HEK293 (cell line): ENCODE results near the gene PLEKHO2.

Source experiments
- CTCF ChIA-PET: fragments of 350-600 bp; formaldehyde crosslinking; extraction: SDS; loops from one replicate; lab custom pipeline; 2021; ENCODE audit warnings: antibody characterized with exemption; lab: Yijun Ruan, JAX
- POLR2A ChIA-PET: fragments of 300-600 bp; formaldehyde crosslinking; extraction: SDS; loops from one replicate; lab custom pipeline; 2020; ENCODE audit warnings: antibody characterized with exemption, inconsistent platforms; lab: Yijun Ruan, JAX
- H3K27ac ChIP-seq: fragments of 200-500 bp; sonication (Bioruptor generic); 2 replicates; pipeline ENCODE4 v1.5.1; 2014; ENCODE audit warnings: low read depth, low read length, control low read depth, inconsistent platforms; ENCODE audit errors: extremely low read depth
- H3K36me3 ChIP-seq, 2 experiments: fragments of 200-500 bp in 1 of 2; sonication (Bioruptor generic) in 1 of 2; 1 replicate in 1 of 2; 2 replicates in 1 of 2; pipeline ENCODE4 v1.5.1; 2014 to 2017; ENCODE audit warnings: inconsistent platforms in 2 of 2, low read length in 2 of 2; ENCODE audit not compliant: control insufficient read depth in 2 of 2, insufficient read depth in 1 of 2
- H3K4me1 ChIP-seq: fragments of 200-500 bp; sonication (Bioruptor generic); 2 replicates; pipeline ENCODE4 v1.5.1; 2014; ENCODE audit warnings: mild to moderate bottlenecking, low read length, inconsistent platforms; ENCODE audit not compliant: control insufficient read depth, insufficient read depth
- H3K4me3 ChIP-seq: 2 replicates; pipeline ENCODE4 v1.5.1; 2011; ENCODE audit warnings: low read depth, mild to moderate bottlenecking, control low read depth, low read length, moderate library complexity
- H3K9me3 ChIP-seq: fragments of 200-500 bp; sonication (Bioruptor generic); 2 replicates; pipeline ENCODE4 v1.5.1; 2014; ENCODE audit warnings: low read depth, low read length, inconsistent platforms; ENCODE audit not compliant: control insufficient read depth, insufficient read depth
- GLI4 ChIP-seq: fragments of 450-650 bp; formaldehyde crosslinking; IDR thresholded peaks from 2 replicates; pipeline ENCODE4 v1.5.1; 2016; ENCODE audit warnings: missing biosample characterization, missing genetic modification characterization
- HOXC10 ChIP-seq: sonication (generic); formaldehyde crosslinking; IDR thresholded peaks from 2 replicates; pipeline ENCODE4 v1.8.1; 2023; ENCODE audit warnings: mild to moderate bottlenecking, missing genetic modification reagents
- SCRT1 ChIP-seq: fragments of 450-650 bp; formaldehyde crosslinking; IDR thresholded peaks from 2 replicates; pipeline ENCODE4 v1.5.1; 2016; ENCODE audit warnings: missing biosample characterization, missing genetic modification characterization, borderline replicate concordance
- SCRT2 ChIP-seq: fragments of 450-650 bp; formaldehyde crosslinking; IDR thresholded peaks from 2 replicates; pipeline ENCODE4 v1.5.1; 2016; ENCODE audit warnings: missing biosample characterization, missing genetic modification characterization
- SP3 ChIP-seq: fragments of 450-650 bp; formaldehyde crosslinking; IDR thresholded peaks from 2 replicates; pipeline ENCODE4 v1.5.1; 2016; ENCODE audit warnings: missing biosample characterization, missing genetic modification characterization
- ZNF157 ChIP-seq: fragments of 450-650 bp; formaldehyde crosslinking; IDR thresholded peaks from 2 replicates; pipeline ENCODE4 v1.5.1; 2016; ENCODE audit warnings: missing biosample characterization, missing genetic modification characterization
- ZNF174 ChIP-seq: fragments of 450-650 bp; formaldehyde crosslinking; IDR thresholded peaks from 2 replicates; pipeline ENCODE4 v1.5.0; 2017; ENCODE audit warnings: missing biosample characterization, mild to moderate bottlenecking, missing genetic modification characterization
- ZNF404 ChIP-seq: fragments of 450-650 bp; formaldehyde crosslinking; IDR thresholded peaks from 2 replicates; pipeline ENCODE4 v1.5.1; 2017; ENCODE audit warnings: missing biosample characterization, missing genetic modification characterization
- ZNF707 ChIP-seq: fragments of 450-650 bp; formaldehyde crosslinking; IDR thresholded peaks from 2 replicates; pipeline ENCODE4 v1.5.1; 2016; ENCODE audit warnings: missing biosample characterization, missing genetic modification characterization
- ZNF791 ChIP-seq: fragments of 450-650 bp; formaldehyde crosslinking; IDR thresholded peaks from 2 replicates; pipeline ENCODE4 v1.5.1; 2016; ENCODE audit warnings: missing biosample characterization, missing genetic modification characterization
- ZNF792 ChIP-seq: fragments of 450-650 bp; formaldehyde crosslinking; IDR thresholded peaks from 2 replicates; pipeline ENCODE4 v1.5.1; 2016; ENCODE audit warnings: missing biosample characterization, missing genetic modification characterization
- TF ChIP-seq, protein P1 (sequence below): fragments of 450-650 bp; formaldehyde crosslinking; IDR thresholded peaks from 2 replicates; pipeline ENCODE4 v1.5.0; 2017; ENCODE audit warnings: missing biosample characterization, missing genetic modification characterization, borderline replicate concordance
- TF ChIP-seq, protein P2 (sequence below): fragments of 450-650 bp; formaldehyde crosslinking; IDR thresholded peaks from 2 replicates; pipeline ENCODE4 v1.5.1; 2016; ENCODE audit warnings: missing biosample characterization, missing genetic modification characterization
- TF ChIP-seq, protein P3 (sequence below): fragments of 450-650 bp; formaldehyde crosslinking; IDR thresholded peaks from 2 replicates; pipeline ENCODE4 v1.5.1; 2016; ENCODE audit warnings: missing biosample characterization, missing genetic modification characterization
- TF ChIP-seq, protein P4 (sequence below): fragments of 450-650 bp; formaldehyde crosslinking; IDR thresholded peaks from 2 replicates; pipeline ENCODE4 v1.5.1; 2016; ENCODE audit warnings: missing biosample characterization, missing genetic modification characterization, low read depth
- TF ChIP-seq, protein P5 (sequence below): fragments of 450-650 bp; formaldehyde crosslinking; IDR thresholded peaks from 2 replicates; pipeline ENCODE4 v1.5.1; 2017; ENCODE audit warnings: missing biosample characterization, missing genetic modification characterization
- TF ChIP-seq, protein P6 (sequence below): fragments of 450-650 bp; formaldehyde crosslinking; IDR thresholded peaks from 2 replicates; pipeline ENCODE4; 2016; ENCODE audit warnings: missing biosample characterization, missing genetic modification characterization

PLEKHO2 gene

DNA sequence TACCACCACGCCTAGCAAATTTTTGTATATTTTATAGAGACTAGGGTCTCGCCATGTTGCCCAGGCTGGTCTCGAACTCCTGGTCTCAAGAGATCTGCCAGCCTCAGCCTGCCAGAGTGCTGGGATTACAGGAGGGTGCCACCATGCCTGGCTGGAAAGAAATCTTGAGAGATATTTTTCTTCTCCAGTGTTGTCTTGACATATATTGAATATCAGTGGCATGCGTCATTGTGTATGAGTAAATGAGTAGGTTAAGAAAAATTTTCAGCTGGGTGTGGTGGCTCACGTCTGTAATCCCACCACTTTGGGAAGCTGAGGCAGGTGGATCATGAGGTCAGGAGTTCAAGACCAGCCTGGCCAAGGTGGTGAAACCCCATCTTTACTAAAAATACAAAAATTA, 12.7 kb upstream of the PLEKHO2 start (continued):
- TF ChIP-seq, protein P1, sequence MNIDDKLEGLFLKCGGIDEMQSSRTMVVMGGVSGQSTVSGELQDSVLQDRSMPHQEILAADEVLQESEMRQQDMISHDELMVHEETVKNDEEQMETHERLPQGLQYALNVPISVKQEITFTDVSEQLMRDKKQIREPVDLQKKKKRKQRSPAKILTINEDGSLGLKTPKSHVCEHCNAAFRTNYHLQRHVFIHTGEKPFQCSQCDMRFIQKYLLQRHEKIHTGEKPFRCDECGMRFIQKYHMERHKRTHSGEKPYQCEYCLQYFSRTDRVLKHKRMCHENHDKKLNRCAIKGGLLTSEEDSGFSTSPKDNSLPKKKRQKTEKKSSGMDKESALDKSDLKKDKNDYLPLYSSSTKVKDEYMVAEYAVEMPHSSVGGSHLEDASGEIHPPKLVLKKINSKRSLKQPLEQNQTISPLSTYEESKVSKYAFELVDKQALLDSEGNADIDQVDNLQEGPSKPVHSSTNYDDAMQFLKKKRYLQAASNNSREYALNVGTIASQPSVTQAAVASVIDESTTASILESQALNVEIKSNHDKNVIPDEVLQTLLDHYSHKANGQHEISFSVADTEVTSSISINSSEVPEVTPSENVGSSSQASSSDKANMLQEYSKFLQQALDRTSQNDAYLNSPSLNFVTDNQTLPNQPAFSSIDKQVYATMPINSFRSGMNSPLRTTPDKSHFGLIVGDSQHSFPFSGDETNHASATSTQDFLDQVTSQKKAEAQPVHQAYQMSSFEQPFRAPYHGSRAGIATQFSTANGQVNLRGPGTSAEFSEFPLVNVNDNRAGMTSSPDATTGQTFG = no peak
- TF ChIP-seq, protein P2, sequence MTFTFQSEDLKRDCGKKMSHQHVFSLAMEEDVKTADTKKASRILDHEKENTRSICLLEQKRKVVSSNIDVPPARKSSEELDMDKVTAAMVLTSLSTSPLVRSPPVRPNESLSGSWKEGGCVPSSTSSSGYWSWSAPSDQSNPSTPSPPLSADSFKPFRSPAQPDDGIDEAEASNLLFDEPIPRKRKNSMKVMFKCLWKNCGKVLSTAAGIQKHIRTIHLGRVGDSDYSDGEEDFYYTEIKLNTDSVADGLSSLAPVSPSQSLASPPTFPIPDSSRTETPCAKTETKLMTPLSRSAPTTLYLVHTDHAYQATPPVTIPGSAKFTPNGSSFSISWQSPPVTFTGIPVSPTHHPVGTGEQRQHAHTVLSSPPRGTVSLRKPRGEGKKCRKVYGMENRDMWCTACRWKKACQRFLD (tag by site-specific recombination) = no peak
- TF ChIP-seq, protein P3, sequence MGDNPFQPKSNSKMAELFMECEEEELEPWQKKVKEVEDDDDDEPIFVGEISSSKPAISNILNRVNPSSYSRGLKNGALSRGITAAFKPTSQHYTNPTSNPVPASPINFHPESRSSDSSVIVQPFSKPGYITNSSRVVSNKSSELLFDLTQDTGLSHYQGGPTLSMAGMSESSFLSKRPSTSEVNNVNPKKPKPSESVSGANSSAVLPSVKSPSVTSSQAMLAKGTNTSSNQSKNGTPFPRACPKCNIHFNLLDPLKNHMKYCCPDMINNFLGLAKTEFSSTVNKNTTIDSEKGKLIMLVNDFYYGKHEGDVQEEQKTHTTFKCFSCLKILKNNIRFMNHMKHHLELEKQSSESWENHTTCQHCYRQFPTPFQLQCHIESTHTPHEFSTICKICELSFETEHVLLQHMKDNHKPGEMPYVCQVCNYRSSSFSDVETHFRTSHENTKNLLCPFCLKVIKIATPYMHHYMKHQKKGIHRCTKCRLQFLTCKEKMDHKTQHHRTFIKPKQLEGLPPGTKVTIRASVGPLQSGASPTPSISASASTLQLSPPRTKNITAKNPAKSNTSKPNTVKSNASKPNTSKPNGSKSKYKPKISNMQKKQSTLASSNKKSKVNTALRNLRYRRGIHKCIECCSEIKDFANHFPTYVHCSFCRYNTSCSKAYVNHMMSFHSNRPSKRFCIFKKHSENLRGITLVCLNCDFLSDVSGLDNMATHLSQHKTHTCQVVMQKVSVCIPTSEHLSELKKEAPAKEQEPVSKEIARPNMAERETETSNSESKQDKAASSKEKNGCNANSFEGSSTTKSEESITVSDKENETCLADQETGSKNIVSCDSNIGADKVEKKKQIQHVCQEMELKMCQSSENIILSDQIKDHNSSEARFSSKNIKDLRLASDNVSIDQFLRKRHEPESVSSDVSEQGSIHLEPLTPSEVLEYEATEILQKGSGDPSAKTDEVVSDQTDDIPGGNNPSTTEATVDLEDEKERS (tag by site-specific recombination) = no peak
- TF ChIP-seq ZNF707 (tag by site-specific recombination) (no peak), SP3 (no peak), ZNF404 (no peak), HOXC10 (CRISPR knock-in tag) (no peak), GLI4 (no peak), ZNF792 (no peak)
- TF ChIP-seq, protein P4, sequence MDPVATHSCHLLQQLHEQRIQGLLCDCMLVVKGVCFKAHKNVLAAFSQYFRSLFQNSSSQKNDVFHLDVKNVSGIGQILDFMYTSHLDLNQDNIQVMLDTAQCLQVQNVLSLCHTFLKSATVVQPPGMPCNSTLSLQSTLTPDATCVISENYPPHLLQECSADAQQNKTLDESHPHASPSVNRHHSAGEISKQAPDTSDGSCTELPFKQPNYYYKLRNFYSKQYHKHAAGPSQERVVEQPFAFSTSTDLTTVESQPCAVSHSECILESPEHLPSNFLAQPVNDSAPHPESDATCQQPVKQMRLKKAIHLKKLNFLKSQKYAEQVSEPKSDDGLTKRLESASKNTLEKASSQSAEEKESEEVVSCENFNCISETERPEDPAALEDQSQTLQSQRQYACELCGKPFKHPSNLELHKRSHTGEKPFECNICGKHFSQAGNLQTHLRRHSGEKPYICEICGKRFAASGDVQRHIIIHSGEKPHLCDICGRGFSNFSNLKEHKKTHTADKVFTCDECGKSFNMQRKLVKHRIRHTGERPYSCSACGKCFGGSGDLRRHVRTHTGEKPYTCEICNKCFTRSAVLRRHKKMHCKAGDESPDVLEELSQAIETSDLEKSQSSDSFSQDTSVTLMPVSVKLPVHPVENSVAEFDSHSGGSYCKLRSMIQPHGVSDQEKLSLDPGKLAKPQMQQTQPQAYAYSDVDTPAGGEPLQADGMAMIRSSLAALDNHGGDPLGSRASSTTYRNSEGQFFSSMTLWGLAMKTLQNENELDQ (tag by site-specific recombination) = no peak

DNA sequence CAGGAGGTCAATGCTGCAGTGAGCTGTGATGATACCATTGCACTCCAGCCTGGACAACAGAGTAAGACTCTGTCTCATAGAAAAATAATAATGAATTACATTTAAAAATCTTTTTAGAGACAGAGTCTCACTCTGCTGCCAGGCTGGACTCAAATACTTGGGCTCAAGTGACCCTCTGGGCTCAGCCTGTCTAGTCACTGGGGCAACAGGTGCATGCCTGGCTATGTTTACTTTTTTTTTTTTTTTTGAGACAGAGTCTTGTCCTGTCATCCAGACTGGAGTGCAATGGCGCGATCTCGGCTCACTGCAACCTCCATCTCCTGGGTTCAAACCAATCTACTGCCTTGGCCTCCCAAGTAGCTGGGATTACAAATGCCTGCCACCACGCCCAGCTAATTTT, 8.0 kb upstream of the PLEKHO2 start:
- ChIA-PET POLR2A (interaction anchor here (1.1 kb wide), 1 partner anchor 134 kb away, joined by 4 read pairs; no protein-coding TSS in a partner anchor), CTCF (interaction anchor here (0.6 kb wide), 2 partner anchors 11 to 73 kb away, joined by 3 read pairs; no protein-coding TSS in a partner anchor)
- H3K36me3 ChIP-seq = no peaks in the 10 kb centered on the region
- H3K9me3 ChIP-seq = no peaks in the 10 kb centered on the region
- no peak overlapping the region for H3K27ac ChIP-seq
- no peaks in the 10 kb centered on the region for H3K4me1 ChIP-seq
- no peak overlapping the region for H3K4me3 ChIP-seq
- TF ChIP-seq, protein P5, sequence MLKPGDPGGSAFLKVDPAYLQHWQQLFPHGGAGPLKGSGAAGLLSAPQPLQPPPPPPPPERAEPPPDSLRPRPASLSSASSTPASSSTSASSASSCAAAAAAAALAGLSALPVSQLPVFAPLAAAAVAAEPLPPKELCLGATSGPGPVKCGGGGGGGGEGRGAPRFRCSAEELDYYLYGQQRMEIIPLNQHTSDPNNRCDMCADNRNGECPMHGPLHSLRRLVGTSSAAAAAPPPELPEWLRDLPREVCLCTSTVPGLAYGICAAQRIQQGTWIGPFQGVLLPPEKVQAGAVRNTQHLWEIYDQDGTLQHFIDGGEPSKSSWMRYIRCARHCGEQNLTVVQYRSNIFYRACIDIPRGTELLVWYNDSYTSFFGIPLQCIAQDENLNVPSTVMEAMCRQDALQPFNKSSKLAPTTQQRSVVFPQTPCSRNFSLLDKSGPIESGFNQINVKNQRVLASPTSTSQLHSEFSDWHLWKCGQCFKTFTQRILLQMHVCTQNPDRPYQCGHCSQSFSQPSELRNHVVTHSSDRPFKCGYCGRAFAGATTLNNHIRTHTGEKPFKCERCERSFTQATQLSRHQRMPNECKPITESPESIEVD = no peak
- TF ChIP-seq ZNF174 = no peak
- 0 out of 2 replicates have a peak, but pooled peaks have one; percentile 30 for TF ChIP-seq SCRT2 (tag by site-specific recombination)
- no peak for TF ChIP-seq ZNF157 (tag by site-specific recombination)
- peak; percentile 52; the same call in 1 of the 2 replicates for TF ChIP-seq SCRT1 (tag by site-specific recombination)
- TF ChIP-seq, protein P6, sequence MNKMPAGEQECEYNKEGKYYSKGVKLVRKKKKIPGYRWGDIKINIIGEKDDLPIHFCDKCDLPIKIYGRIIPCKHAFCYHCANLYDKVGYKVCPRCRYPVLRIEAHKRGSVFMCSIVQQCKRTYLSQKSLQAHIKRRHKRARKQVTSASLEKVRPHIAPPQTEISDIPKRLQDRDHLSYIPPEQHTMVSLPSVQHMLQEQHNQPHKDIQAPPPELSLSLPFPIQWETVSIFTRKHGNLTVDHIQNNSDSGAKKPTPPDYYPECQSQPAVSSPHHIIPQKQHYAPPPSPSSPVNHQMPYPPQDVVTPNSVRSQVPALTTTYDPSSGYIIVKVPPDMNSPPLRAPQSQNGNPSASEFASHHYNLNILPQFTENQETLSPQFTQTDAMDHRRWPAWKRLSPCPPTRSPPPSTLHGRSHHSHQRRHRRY = no peak
- TF ChIP-seq ZNF791 = no peak
